ENCODE measurements around the gene LMBR1.

- TF ChIP-seq POLR2A (IDR thresholded peaks at IDR 0.05; ENCODE audit: low read depth, low read length) (no peak), TAF1 (IDR thresholded peaks at IDR 0.05; ENCODE audit: low read depth, low read length) (no peak), POLR2AphosphoS5 (IDR thresholded peaks at IDR 0.05; ENCODE audit: low read depth, low read length) (no peak), PAX5 (IDR thresholded peaks at IDR 0.05; ENCODE audit: insufficient read depth, low read length, severe bottlenecking) (no peak)
Measured at GRCh38 chr7:156907656-156908055, 14.7 kb upstream of the LMBR1 start.

Measured in GM12891 (cell line).